AG09309 (cell line): ENCODE data around the gene CCDC86.

Source experiments
- DNase-seq: peaks from one replicate; pipeline ENCODE4 v3.0.0-alpha.2; 2010; ENCODE audit warnings: low read depth
- H3K4me3 ChIP-seq: 2 replicates; pipeline ENCODE4 v1.5.1; 2011; ENCODE audit warnings: mild to moderate bottlenecking, low read depth, low read length, moderate library complexity; ENCODE audit not compliant: control insufficient read depth
- CTCF ChIP-seq: IDR thresholded peaks from 2 replicates; pipeline ENCODE4 v1.5.1; 2011; ENCODE audit warnings: mild to moderate bottlenecking, low read depth, low read length, inconsistent platforms; ENCODE audit not compliant: insufficient read depth, control insufficient read depth; ENCODE audit errors: missing control alignments

CCDC86 gene

GRCh38 chr11:60830478-60831142 is 11.3 kb upstream of the CCDC86 start:
- DNase-seq: no peak
- TF ChIP-seq CTCF: no peak
- no peak overlapping the region for H3K4me3 ChIP-seq

- H3K4me3 ChIP-seq: no peak overlapping the region
- TF ChIP-seq CTCF: peak; percentile 95
- peak; percentile 21 for DNase-seq
These were observed 10.8 kb upstream of the CCDC86 start for GRCh38 chr11:60831143-60831500.

GRCh38 chr11:60831501-60832079 is 10.3 kb upstream of the CCDC86 start:
- TF ChIP-seq CTCF: no peak
- DNase-seq: peak; percentile 44
- H3K4me3 ChIP-seq: no peak overlapping the region

GRCh38 chr11:60834742-60835533 is 7.0 kb upstream of the CCDC86 start:
- no peak overlapping the region for H3K4me3 ChIP-seq
- no peak for TF ChIP-seq CTCF

GRCh38 chr11:60835534-60835846 is 6.4 kb upstream of the CCDC86 start:
- no peak overlapping the region for H3K4me3 ChIP-seq
- no peak for TF ChIP-seq CTCF
- no peak for DNase-seq

More at GRCh38 chr11:60834742-60835533, 7.0 kb upstream of the CCDC86 start:
- DNase-seq: no peak

GRCh38 chr11:60836866-60837515 is 4.9 kb upstream of the CCDC86 start:
- no peak overlapping the region for H3K4me3 ChIP-seq
- DNase-seq: no peak
- TF ChIP-seq CTCF: no peak
